ENCODE data around the gene PEPD. TPM values are rescaled to one million over a fixed set of nuclear protein-coding genes. Genes with fewer than 3 reads are reported as not detected.

Gene PEPD
- total and polyA plus RNA-seq, 2 experiments from 2014 or later = 141 to 175 TPM

- H3K27ac ChIP-seq = no peak overlapping the region
- no peak overlapping the region for H3K4me3 ChIP-seq
- no peak overlapping the region for H2AFZ ChIP-seq
- H4K20me1 ChIP-seq (ENCODE audit: insufficient read depth, poor library complexity, severe bottlenecking) = no peaks in the 10 kb centered on the region
- no peak for TF ChIP-seq EZH2 (IDR thresholded peaks at IDR 0.05; ENCODE audit: borderline replicate concordance)
- TF ChIP-seq EZH2phosphoT487 (IDR thresholded peaks at IDR 0.05; ENCODE audit: low read depth, severe bottlenecking, unreplicated experiment) = no peak
- no peak for TF ChIP-seq CTCF (IDR thresholded peaks at IDR 0.05; ENCODE audit: poor library complexity)
- no peaks in the 10 kb centered on the region for H3K9me3 ChIP-seq (ENCODE audit: low read depth)
- H3K79me2 ChIP-seq = no peaks in the 10 kb centered on the region
- WGBS (ENCODE audit: low lambda C conversion rate, missing lambda C conversion rate) = 94% methylated on average over 9 of the region's 9 CpGs
- no peaks in the 10 kb centered on the region for H3K36me3 ChIP-seq (replicated peaks; ENCODE audit: insufficient read depth, low read depth)
- H3K27me3 ChIP-seq = peaks cover 10% of the 10 kb centered on the region
- no peaks in the 10 kb centered on the region for H3K4me1 ChIP-seq (ENCODE audit: insufficient read depth)
- no peak overlapping the region for H3K4me2 ChIP-seq
- H3K9me2 ChIP-seq (replicated peaks; ENCODE audit: insufficient read depth) = no peaks in the 10 kb centered on the region
- no peak for DNase-seq (ENCODE audit: low spot score)
Measured at GRCh38 chr19:33545217-33545981, 23.8 kb upstream of the PEPD start.

- no peaks in the 10 kb centered on the region for H3K27me3 ChIP-seq
- H3K4me2 ChIP-seq = no peak overlapping the region
- no peak for TF ChIP-seq CTCF (IDR thresholded peaks at IDR 0.05; ENCODE audit: poor library complexity)
- TF ChIP-seq EZH2 (IDR thresholded peaks at IDR 0.05; ENCODE audit: borderline replicate concordance) = no peak
- no peak for TF ChIP-seq EZH2phosphoT487 (IDR thresholded peaks at IDR 0.05; ENCODE audit: low read depth, severe bottlenecking, unreplicated experiment)
- H2AFZ ChIP-seq = no peak overlapping the region
- H3K79me2 ChIP-seq = no peaks in the 10 kb centered on the region
- 65% methylated on average over 8 of the region's 8 CpGs for WGBS (ENCODE audit: low lambda C conversion rate, missing lambda C conversion rate)
- no peak overlapping the region for H3K27ac ChIP-seq
- H3K36me3 ChIP-seq (replicated peaks; ENCODE audit: insufficient read depth, low read depth) = no peaks in the 10 kb centered on the region
- no peak for DNase-seq (ENCODE audit: low spot score)
- H3K9me3 ChIP-seq (ENCODE audit: low read depth) = no peaks in the 10 kb centered on the region
- H3K4me3 ChIP-seq = no peak overlapping the region
- no peaks in the 10 kb centered on the region for H3K9me2 ChIP-seq (replicated peaks; ENCODE audit: insufficient read depth)
- H3K4me1 ChIP-seq (ENCODE audit: insufficient read depth) = no peaks in the 10 kb centered on the region
- H4K20me1 ChIP-seq (ENCODE audit: insufficient read depth, poor library complexity, severe bottlenecking) = no peaks in the 10 kb centered on the region
Measured at GRCh38 chr19:33535226-33535625, 13.6 kb upstream of the PEPD start.

GRCh38 chr19:33532859-33533460 is 11.4 kb upstream of the PEPD start:
- Histone ChIP-seq H3K27ac (no peak overlapping the region), H3K4me3 (no peak overlapping the region), H3K36me3 (replicated peaks; ENCODE audit: insufficient read depth, low read depth) (no peaks in the 10 kb centered on the region), H3K9me2 (replicated peaks; ENCODE audit: insufficient read depth) (no peaks in the 10 kb centered on the region), H2AFZ (no peak overlapping the region), H3K4me2 (no peak overlapping the region), H4K20me1 (ENCODE audit: insufficient read depth, poor library complexity, severe bottlenecking) (no peaks in the 10 kb centered on the region), H3K4me1 (ENCODE audit: insufficient read depth) (no peaks in the 10 kb centered on the region), H3K9me3 (ENCODE audit: low read depth) (no peaks in the 10 kb centered on the region), H3K27me3 (peaks cover 2% of the 10 kb centered on the region), H3K79me2 (no peaks in the 10 kb centered on the region)
- WGBS (ENCODE audit: low lambda C conversion rate, missing lambda C conversion rate) = 30% methylated on average over 3 of the region's 6 CpGs
- TF ChIP-seq EZH2phosphoT487 (IDR thresholded peaks at IDR 0.05; ENCODE audit: low read depth, severe bottlenecking, unreplicated experiment) (no peak), EZH2 (IDR thresholded peaks at IDR 0.05; ENCODE audit: borderline replicate concordance) (no peak), CTCF (IDR thresholded peaks at IDR 0.05; ENCODE audit: poor library complexity) (no peak)
- DNase-seq (ENCODE audit: low spot score) = no peak

All from hepatocyte (in vitro differentiated cells).